HepG2 (cell line): ENCODE results near the gene HOTAIR. TPM values are rescaled to one million over a fixed set of nuclear protein-coding genes. Genes with fewer than 3 reads are reported as not detected.

Source experiments
- ATAC-seq: fragments of 200-7000 bp; cut with Tn5 transposase; 3 replicates; pipeline ENCODE4 v1.9.1; 2020; ENCODE audit warnings: mild to moderate bottlenecking, moderate library complexity
- BruUV-seq: library from RNA; stranded (reverse); fragments of 400-500 nt; replicated peaks from 2 replicates; lab custom pipeline; 2021; lab: Mats Ljungman, UMichigan
- CTCF ChIA-PET: fragments of 300-600 bp; formaldehyde crosslinking; extraction: SDS; loops from one replicate; lab custom pipeline; 2021; ENCODE audit warnings: low total read pairs, inconsistent platforms, low intra/inter-chr PET ratio; lab: Yijun Ruan, JAX
- POLR2A ChIA-PET: fragments of 350-600 bp; sonication (Branson Sonifier 250); formaldehyde crosslinking; loops from one replicate; lab custom pipeline; 2020; ENCODE audit warnings: antibody characterized with exemption, inconsistent platforms; lab: Yijun Ruan, JAX
- DNase-seq: peaks from one replicate; pipeline ENCODE4 v3.0.0-alpha.2; 2015; ENCODE audit warnings: low spot score
- FAIRE-seq: peaks from 3 replicates; lab custom pipeline; 2011; peaks lifted over from hg19 to GRCh38; lab: Jason Lieb, UNC
- H2AFZ ChIP-seq: one replicate; pipeline ENCODE4 v1.6.1; 2011; ENCODE audit warnings: low read length, inconsistent platforms
- H3K27ac ChIP-seq: fragments of 300-600 bp; 3 replicates; pipeline ENCODE4 v1.8.0; 2011; ENCODE audit warnings: mixed run types, mild to moderate bottlenecking, mixed read lengths, low read length, inconsistent platforms; ENCODE audit not compliant: insufficient read depth; ENCODE audit errors: extremely low read length
- H3K27me3 ChIP-seq, 2 experiments: fragments of 200-600 bp in 1 of 2; 2 replicates in 1 of 2; 3 replicates in 1 of 2; pipeline versions ENCODE4 v1.6.0 to v1.8.0; 2011; ENCODE audit warnings: low read length in 2 of 2, mild to moderate bottlenecking in 2 of 2, moderate library complexity in 2 of 2, inconsistent platforms in 1 of 2; ENCODE audit not compliant: insufficient read depth in 2 of 2, control insufficient read depth in 1 of 2
- H3K36me3 ChIP-seq, 2 experiments: fragments of 200-600 bp in 1 of 2; replicated peaks in 1 of 2; 2 replicates in 1 of 2; 3 replicates in 1 of 2; pipeline versions ENCODE4 v1.5.1 to v1.8.0; 2011; ENCODE audit warnings: low read length in 2 of 2, inconsistent platforms in 1 of 2; ENCODE audit not compliant: insufficient read depth in 2 of 2, control insufficient read depth in 1 of 2
- H3K4me1 ChIP-seq: 2 replicates; pipeline ENCODE4 v1.5.1; 2012; ENCODE audit warnings: low read length, inconsistent platforms; ENCODE audit not compliant: insufficient read depth
- H3K4me2 ChIP-seq: 2 replicates; pipeline ENCODE4 v1.6.0; 2011; ENCODE audit warnings: low read depth, low read length, inconsistent platforms
- H3K4me3 ChIP-seq, 3 experiments: fragments of 200-600 bp in 1 of 3; sonication (generic), shearing (Covaris generic) in 1 of 3; replicated peaks in 1 of 3; 2 replicates each; pipeline ENCODE4 v1.5.1; 2011 to 2016; ENCODE audit warnings: low read length in 3 of 3, inconsistent platforms in 2 of 3, low read depth in 2 of 3, mild to moderate bottlenecking in 2 of 3, control low read depth in 1 of 3, mixed read lengths in 1 of 3; ENCODE audit not compliant: insufficient read depth in 1 of 3
- H3K79me2 ChIP-seq: one replicate; pipeline ENCODE4 v1.6.1; 2011; ENCODE audit warnings: low read length, inconsistent platforms; ENCODE audit not compliant: insufficient read depth
- H3K9ac ChIP-seq: 2 replicates; pipeline ENCODE4 v1.6.0; 2011; ENCODE audit warnings: mild to moderate bottlenecking, low read depth, low read length, inconsistent platforms; ENCODE audit not compliant: insufficient read depth
- H3K9me3 ChIP-seq: 2 replicates; pipeline ENCODE4 v1.5.1; 2012; ENCODE audit warnings: mild to moderate bottlenecking, low read length
- H4K20me1 ChIP-seq: 2 replicates; pipeline ENCODE4 v1.6.0; 2011; ENCODE audit warnings: inconsistent platforms, mild to moderate bottlenecking, low read length, moderate library complexity; ENCODE audit not compliant: insufficient read depth
- ATRX ChIP-seq: sonication (generic); formaldehyde crosslinking; IDR thresholded peaks from 2 replicates; pipeline ENCODE4 v1.4.0; 2020; ENCODE audit warnings: missing genetic modification reagents, borderline replicate concordance
- JARID2 ChIP-seq: sonication (generic); formaldehyde crosslinking; IDR thresholded peaks from 2 replicates; pipeline ENCODE4 v1.8.1; 2023; ENCODE audit warnings: missing genetic modification reagents, inconsistent platforms; ENCODE audit not compliant: insufficient replicate concordance
- KAT7 ChIP-seq: IDR thresholded peaks from 2 replicates; pipeline ENCODE4 v1.6.1; 2018; ENCODE audit warnings: borderline replicate concordance, missing compliant biosample characterization
- ONECUT2 ChIP-seq: sonication (generic); formaldehyde crosslinking; IDR thresholded peaks from 2 replicates; pipeline ENCODE4 v1.4.0; 2020; ENCODE audit warnings: missing genetic modification reagents
- PHF8 ChIP-seq: sonication (generic); formaldehyde crosslinking; IDR thresholded peaks from 2 replicates; pipeline ENCODE4 v1.5.0; 2020; ENCODE audit warnings: missing genetic modification reagents
- SRY ChIP-seq: sonication (generic); formaldehyde crosslinking; IDR thresholded peaks from 2 replicates; pipeline ENCODE4 v1.8.0; 2022; ENCODE audit warnings: mild to moderate bottlenecking, missing genetic modification reagents
- ZBTB21 ChIP-seq: sonication (generic); formaldehyde crosslinking; IDR thresholded peaks from 2 replicates; pipeline ENCODE4 v1.4.0; 2020; ENCODE audit warnings: missing genetic modification reagents
- ZNF160 ChIP-seq: sonication (generic); formaldehyde crosslinking; IDR thresholded peaks from 2 replicates; pipeline ENCODE4 v1.8.0; 2022; ENCODE audit warnings: mild to moderate bottlenecking, inconsistent platforms, missing genetic modification reagents
- ZNF232 ChIP-seq: sonication (generic); formaldehyde crosslinking; IDR thresholded peaks from 2 replicates; pipeline ENCODE4 v1.4.0; 2020; ENCODE audit warnings: missing genetic modification reagents, borderline replicate concordance
- ZNF329 ChIP-seq: sonication (generic); formaldehyde crosslinking; IDR thresholded peaks from 2 replicates; pipeline ENCODE4 v1.9.0; 2021; ENCODE audit warnings: low read depth, mild to moderate bottlenecking, missing genetic modification reagents
- ZNF563 ChIP-seq: sonication (generic); formaldehyde crosslinking; IDR thresholded peaks from 2 replicates; pipeline ENCODE4 v1.8.0; 2022; ENCODE audit warnings: mild to moderate bottlenecking, moderate library complexity, missing genetic modification reagents
- ZNF816 ChIP-seq: sonication (generic); formaldehyde crosslinking; IDR thresholded peaks from 2 replicates; pipeline ENCODE4 v1.8.0; 2022; ENCODE audit warnings: missing genetic modification reagents, mild to moderate bottlenecking, borderline replicate concordance
- ZSCAN29 ChIP-seq: sonication (generic); formaldehyde crosslinking; conservative IDR thresholded peaks from 2 replicates; pipeline ENCODE4 v1.4.0; 2020; ENCODE audit warnings: mild to moderate bottlenecking, missing genetic modification reagents
- WGBS: methylation state at CpG from one replicate; pipeline ENCODE4 v1.1.6; 2017; ENCODE audit warnings: low lambda C conversion rate; 5-methylcytosine and 5-hydroxymethylcytosine counted together
- in situ Hi-C: cut with HindIII; loops from 2 replicates; pipeline ENCODE4 v1.10.0; 2017; ENCODE audit warnings: low pct_unique_long_range_greater_than_20kb; ENCODE audit not compliant: extremely low pct_ligation_motif_present
- intact Hi-C: fragments of 100-400 bp; cut with micrococcal nuclease; formaldehyde crosslinking; loops from one replicate; pipeline ENCODE4 v1.10.0; 2022; ENCODE audit not compliant: unreplicated experiment
- polyA plus RNA-seq, 8 experiments: library from polyadenylated mRNA; depleted of rRNA in 3 of 8; stranded (reverse) in 7 of 8; unstranded in 1 of 8; fragments of >200 nt; fragmentation: Illumina TruSeq in 4 of 8; extraction: Trizol in 4 of 8; gene quantifications; 2 replicates each; pipeline versions ENCODE4 v1.2.1 to v1.2.3, GENCODE V29; 2011 to 2016; ENCODE audit warnings: low read depth in 4 of 8, missing spikeins in 1 of 8, mixed read lengths in 1 of 8; ENCODE audit not compliant: insufficient read depth in 1 of 8
- total RNA-seq, 5 experiments: library from RNA; depleted of rRNA; stranded (reverse); fragments of >200 nt; fragmentation: Illumina TruSeq; extraction: Trizol; gene quantifications; 2 replicates each; pipeline ENCODE4 v1.2.3, GENCODE V29; 2016; ENCODE audit warnings: low read depth in 1 of 5
- TF ChIP-seq, protein P1 (sequence below): sonication (generic); formaldehyde crosslinking; IDR thresholded peaks from 2 replicates; pipeline ENCODE4 v1.4.0; 2020; ENCODE audit warnings: missing genetic modification reagents
- TF ChIP-seq, protein P2 (sequence below): IDR thresholded peaks from 2 replicates; pipeline ENCODE4 v1.4.0; 2020; ENCODE audit warnings: mild to moderate bottlenecking, missing genetic modification reagents
- TF ChIP-seq, protein P3 (sequence below): sonication (generic); formaldehyde crosslinking; conservative IDR thresholded peaks from 2 replicates; pipeline ENCODE4 v1.4.0; 2020; ENCODE audit warnings: missing genetic modification reagents

HOTAIR gene
- total and polyA plus RNA-seq, 2 of the 13 experiments (the other 11 are each of a cell fraction or from before 2014, with no cell fraction given) = not detected

DNA sequence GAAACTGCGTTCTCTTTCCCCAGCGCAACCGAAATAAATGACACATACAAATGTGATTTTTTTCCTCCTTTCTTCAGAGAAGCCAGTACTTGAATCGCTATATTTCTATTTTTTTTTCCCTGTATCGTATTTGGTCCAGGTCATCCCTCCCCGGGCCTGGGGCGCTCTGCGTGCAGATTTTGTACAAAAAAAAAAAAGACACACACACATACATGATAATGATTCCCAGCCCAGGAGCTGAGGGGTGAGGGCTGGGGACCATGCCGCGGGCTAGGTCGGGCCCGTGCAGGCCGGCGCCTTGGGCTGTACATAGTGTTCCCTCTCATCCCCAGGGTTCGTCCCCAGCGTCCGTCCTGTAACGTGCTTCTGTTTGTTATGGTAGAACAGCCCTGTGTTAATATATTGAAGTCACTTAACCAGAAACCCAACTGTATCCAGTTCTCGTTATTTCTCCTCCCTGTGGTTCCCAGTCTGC lies 28.2 kb upstream of the HOTAIR start:
- no TSS peak for BruUV-seq
- in situ Hi-C loops = no loop called here

More for the DNA sequence above, 28.2 kb upstream of the HOTAIR start:
- intact Hi-C loops = loop anchor here (10.0 kb wide), 1 partner anchor 362 kb away; the partner anchor contains the start of gene GPR84
- H2AFZ ChIP-seq = no peak overlapping the region
- CTCF ChIA-PET = no interaction called here
- no peaks in the 10 kb centered on the region for H3K36me3 ChIP-seq
- ATAC-seq (no peak), DNase-seq (no peak), FAIRE-seq (no peak)
- H3K4me1 ChIP-seq = peaks cover 32% of the 10 kb centered on the region
- TF ChIP-seq PHF8 (CRISPR knock-in tag) (no peak), SRY (no peak), ZNF563 (CRISPR knock-in tag) (no peak), ZSCAN29 (CRISPR knock-in tag) (no peak), ZNF816 (no peak), ZNF160 (CRISPR knock-in tag) (no peak), ZNF232 (CRISPR knock-in tag) (no peak), ZBTB21 (CRISPR knock-in tag) (no peak), ATRX (CRISPR knock-in tag) (no peak), ONECUT2 (no peak), ZNF329 (no peak), JARID2 (CRISPR knock-in tag) (no peak), KAT7 (CRISPR knock-in tag) (no peak)
- TF ChIP-seq, protein P1, sequence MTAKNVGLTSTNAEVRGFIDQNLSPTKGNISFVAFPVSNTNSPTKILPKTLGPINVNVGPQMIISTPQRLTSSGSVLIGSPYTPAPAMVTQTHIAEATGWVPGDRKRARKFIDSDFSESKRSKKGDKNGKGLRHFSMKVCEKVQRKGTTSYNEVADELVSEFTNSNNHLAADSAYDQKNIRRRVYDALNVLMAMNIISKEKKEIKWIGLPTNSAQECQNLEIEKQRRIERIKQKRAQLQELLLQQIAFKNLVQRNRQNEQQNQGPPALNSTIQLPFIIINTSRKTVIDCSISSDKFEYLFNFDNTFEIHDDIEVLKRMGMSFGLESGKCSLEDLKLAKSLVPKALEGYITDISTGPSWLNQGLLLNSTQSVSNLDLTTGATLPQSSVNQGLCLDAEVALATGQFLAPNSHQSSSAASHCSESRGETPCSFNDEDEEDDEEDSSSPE = no peak
- TF ChIP-seq, protein P2, sequence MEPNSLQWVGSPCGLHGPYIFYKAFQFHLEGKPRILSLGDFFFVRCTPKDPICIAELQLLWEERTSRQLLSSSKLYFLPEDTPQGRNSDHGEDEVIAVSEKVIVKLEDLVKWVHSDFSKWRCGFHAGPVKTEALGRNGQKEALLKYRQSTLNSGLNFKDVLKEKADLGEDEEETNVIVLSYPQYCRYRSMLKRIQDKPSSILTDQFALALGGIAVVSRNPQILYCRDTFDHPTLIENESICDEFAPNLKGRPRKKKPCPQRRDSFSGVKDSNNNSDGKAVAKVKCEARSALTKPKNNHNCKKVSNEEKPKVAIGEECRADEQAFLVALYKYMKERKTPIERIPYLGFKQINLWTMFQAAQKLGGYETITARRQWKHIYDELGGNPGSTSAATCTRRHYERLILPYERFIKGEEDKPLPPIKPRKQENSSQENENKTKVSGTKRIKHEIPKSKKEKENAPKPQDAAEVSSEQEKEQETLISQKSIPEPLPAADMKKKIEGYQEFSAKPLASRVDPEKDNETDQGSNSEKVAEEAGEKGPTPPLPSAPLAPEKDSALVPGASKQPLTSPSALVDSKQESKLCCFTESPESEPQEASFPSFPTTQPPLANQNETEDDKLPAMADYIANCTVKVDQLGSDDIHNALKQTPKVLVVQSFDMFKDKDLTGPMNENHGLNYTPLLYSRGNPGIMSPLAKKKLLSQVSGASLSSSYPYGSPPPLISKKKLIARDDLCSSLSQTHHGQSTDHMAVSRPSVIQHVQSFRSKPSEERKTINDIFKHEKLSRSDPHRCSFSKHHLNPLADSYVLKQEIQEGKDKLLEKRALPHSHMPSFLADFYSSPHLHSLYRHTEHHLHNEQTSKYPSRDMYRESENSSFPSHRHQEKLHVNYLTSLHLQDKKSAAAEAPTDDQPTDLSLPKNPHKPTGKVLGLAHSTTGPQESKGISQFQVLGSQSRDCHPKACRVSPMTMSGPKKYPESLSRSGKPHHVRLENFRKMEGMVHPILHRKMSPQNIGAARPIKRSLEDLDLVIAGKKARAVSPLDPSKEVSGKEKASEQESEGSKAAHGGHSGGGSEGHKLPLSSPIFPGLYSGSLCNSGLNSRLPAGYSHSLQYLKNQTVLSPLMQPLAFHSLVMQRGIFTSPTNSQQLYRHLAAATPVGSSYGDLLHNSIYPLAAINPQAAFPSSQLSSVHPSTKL (CRISPR knock-in tag) = no peak
- TF ChIP-seq, protein P3, sequence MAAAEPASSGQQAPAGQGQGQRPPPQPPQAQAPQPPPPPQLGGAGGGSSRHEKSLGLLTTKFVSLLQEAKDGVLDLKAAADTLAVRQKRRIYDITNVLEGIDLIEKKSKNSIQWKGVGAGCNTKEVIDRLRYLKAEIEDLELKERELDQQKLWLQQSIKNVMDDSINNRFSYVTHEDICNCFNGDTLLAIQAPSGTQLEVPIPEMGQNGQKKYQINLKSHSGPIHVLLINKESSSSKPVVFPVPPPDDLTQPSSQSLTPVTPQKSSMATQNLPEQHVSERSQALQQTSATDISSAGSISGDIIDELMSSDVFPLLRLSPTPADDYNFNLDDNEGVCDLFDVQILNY (CRISPR knock-in tag) = no peak
- peaks cover 24 to 92% of the 10 kb centered on the region in 2 experiments for H3K27me3 ChIP-seq
- H3K4me2 ChIP-seq = no peak overlapping the region
- no peak overlapping the region for H3K27ac ChIP-seq
- POLR2A ChIA-PET = no interaction called here
- WGBS = 61% methylated on average over 18 of the region's 19 CpGs
- H3K4me3 ChIP-seq = no peak overlapping the region
- no peaks in the 10 kb centered on the region for H3K79me2 ChIP-seq
- H3K9me3 ChIP-seq = no peaks in the 10 kb centered on the region
- H3K9ac ChIP-seq = no peak overlapping the region
- no peaks in the 10 kb centered on the region for H4K20me1 ChIP-seq
